ENCODE results near the gene AMDHD2. TPM values are rescaled to one million over a fixed set of nuclear protein-coding genes. Genes with fewer than 3 reads are reported as not detected.

Gene AMDHD2
- total RNA-seq, 1 donor from 2014 or later = 11.7 TPM

DNA sequence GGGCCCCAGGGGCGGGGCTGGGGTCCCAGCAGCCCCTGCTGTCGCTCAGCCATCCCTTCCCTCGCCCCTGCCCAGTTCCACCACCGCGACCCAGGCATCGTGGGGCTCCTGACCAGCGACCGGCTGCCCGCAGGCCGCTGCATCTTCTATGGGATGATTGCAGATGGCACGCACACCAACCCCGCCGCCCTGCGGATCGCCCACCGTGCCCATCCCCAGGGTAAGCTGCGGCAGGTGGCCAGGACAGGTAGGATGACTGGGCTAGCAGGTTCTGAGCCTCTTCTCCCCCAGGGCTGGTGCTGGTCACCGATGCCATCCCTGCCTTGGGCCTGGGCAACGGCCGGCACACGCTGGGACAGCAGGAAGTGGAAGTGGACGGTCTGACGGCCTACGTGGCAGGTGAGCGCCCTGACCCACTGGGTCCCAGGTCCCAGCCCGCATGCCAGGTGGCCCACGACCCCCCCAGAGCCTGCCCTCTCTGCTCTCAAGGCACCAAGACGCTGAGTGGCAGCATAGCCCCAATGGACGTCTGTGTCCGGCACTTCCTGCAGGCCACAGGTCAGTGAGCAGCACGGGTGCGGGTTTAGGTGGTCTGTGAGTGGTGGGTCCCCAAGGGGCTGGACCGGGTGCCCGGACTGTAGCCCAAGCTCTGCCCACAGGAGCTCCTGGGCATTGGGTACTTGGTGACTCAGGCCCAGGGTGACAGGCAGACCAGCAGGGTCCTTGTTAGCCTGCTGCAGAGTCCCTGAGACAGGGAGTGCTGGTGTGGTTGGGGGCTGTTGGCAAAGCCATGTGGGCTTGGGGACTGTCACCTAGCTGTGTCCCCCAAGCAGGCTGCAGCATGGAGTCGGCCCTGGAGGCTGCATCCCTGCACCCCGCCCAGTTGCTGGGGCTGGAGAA is 8.2 kb downstream of the AMDHD2 start:
- Mint-ChIP-seq H3K9me3 (no peaks in the 10 kb centered on the region), H3K4me1 (peaks cover 8% of the 10 kb centered on the region), H3K27ac (no peak overlapping the region), H3K4me3 (no peak overlapping the region), H3K27me3 (ENCODE audit: insufficient read depth, low read depth) (peaks cover 10% of the 10 kb centered on the region), H3K36me3 (no peaks in the 10 kb centered on the region)
- H3K9me3 ChIP-seq (ENCODE audit: low read depth) = no peaks in the 10 kb centered on the region
- H3F3A ChIP-seq (ENCODE audit: low read depth) = peaks cover 11% of the 10 kb centered on the region
- no peaks in the 10 kb centered on the region for H3K36me3 ChIP-seq
- H2AFZ ChIP-seq (replicated peaks) = no peak overlapping the region
- H3K79me2 ChIP-seq (ENCODE audit: low read depth) = no peaks in the 10 kb centered on the region
- peaks cover 7% of the 10 kb centered on the region for H3K27me3 ChIP-seq
- no peak overlapping the region for H3K4me3 ChIP-seq
- H3K27ac ChIP-seq = no peak overlapping the region
- H3K4me2 ChIP-seq = no peak overlapping the region
- no peaks in the 10 kb centered on the region for H3K4me1 ChIP-seq
- no peaks in the 10 kb centered on the region for H4K20me1 ChIP-seq (ENCODE audit: low read depth)
- no peak overlapping the region for H3K9ac ChIP-seq
- no peak for DNase-seq (ENCODE audit: low spot score)
- TF ChIP-seq EZH2phosphoT487 (IDR thresholded peaks at IDR 0.05) (no peak), EZH2 (IDR thresholded peaks at IDR 0.05) (no peak)
- TF ChIP-seq, protein P1, sequence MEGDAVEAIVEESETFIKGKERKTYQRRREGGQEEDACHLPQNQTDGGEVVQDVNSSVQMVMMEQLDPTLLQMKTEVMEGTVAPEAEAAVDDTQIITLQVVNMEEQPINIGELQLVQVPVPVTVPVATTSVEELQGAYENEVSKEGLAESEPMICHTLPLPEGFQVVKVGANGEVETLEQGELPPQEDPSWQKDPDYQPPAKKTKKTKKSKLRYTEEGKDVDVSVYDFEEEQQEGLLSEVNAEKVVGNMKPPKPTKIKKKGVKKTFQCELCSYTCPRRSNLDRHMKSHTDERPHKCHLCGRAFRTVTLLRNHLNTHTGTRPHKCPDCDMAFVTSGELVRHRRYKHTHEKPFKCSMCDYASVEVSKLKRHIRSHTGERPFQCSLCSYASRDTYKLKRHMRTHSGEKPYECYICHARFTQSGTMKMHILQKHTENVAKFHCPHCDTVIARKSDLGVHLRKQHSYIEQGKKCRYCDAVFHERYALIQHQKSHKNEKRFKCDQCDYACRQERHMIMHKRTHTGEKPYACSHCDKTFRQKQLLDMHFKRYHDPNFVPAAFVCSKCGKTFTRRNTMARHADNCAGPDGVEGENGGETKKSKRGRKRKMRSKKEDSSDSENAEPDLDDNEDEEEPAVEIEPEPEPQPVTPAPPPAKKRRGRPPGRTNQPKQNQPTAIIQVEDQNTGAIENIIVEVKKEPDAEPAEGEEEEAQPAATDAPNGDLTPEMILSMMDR (IDR thresholded peaks at IDR 0.05) = no peak

DNA sequence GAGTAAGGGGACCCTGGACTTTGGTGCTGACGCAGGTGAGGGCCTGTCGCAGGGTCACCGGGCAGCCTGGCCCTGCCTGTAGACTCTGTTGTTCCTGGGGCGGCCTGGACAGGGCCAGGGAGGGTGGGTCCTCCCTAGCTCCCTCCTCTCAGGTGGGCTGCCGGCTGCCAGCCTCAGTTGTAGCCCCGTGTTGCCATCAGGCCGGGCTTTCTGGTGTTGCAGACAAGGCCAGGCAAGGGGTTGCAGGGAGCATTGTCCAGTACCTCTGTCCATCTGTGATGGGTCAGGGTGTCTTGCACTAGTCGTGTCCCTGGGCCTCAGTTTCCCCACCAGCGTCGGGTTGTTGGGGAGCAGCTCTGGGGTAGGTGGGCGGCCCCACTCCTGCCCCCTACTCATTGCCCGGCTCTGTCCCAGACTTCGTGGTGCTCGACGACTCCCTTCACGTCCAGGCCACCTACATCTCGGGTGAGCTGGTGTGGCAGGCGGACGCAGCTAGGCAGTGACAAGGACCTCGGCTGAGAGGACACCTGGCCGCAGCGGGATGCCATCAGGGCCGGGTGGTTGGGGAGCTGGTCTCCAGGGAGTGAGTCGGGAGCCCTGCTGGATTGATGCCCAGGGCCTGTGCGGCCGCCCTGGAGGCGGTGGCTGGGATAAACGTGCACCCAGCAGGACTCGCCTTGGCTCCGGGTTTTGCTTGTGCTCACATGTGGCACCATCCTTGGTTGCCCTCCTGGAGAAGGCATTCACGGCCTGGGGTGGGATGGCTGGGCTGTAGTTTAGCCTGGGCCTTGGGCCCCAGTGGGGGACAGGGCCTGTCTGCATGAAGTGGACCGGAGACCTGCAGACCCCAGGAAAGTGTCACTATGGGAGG is 9.1 kb downstream of the AMDHD2 start:
- Mint-ChIP-seq H3K27ac (no peak overlapping the region), H3K36me3 (no peaks in the 10 kb centered on the region), H3K27me3 (ENCODE audit: insufficient read depth, low read depth) (peaks cover 17% of the 10 kb centered on the region), H3K9me3 (no peaks in the 10 kb centered on the region), H3K4me1 (peaks cover 13% of the 10 kb centered on the region), H3K4me3 (peak overlapping the region; percentile 35)
- Histone ChIP-seq H3K9ac (no peak overlapping the region), H3K4me2 (no peak overlapping the region), H3K36me3 (no peaks in the 10 kb centered on the region), H4K20me1 (ENCODE audit: low read depth) (no peaks in the 10 kb centered on the region), H3K9me3 (ENCODE audit: low read depth) (no peaks in the 10 kb centered on the region), H3K4me3 (no peak overlapping the region), H2AFZ (replicated peaks) (no peak overlapping the region), H3F3A (ENCODE audit: low read depth) (peaks cover 11% of the 10 kb centered on the region), H3K79me2 (ENCODE audit: low read depth) (no peaks in the 10 kb centered on the region), H3K27ac (no peak overlapping the region), H3K4me1 (no peaks in the 10 kb centered on the region), H3K27me3 (peaks cover 13% of the 10 kb centered on the region)
- no peak for DNase-seq (ENCODE audit: low spot score)
- no peak for TF ChIP-seq EZH2phosphoT487 (IDR thresholded peaks at IDR 0.05)
- TF ChIP-seq, protein P1 (IDR thresholded peaks at IDR 0.05) = no peak
- no peak for TF ChIP-seq EZH2 (IDR thresholded peaks at IDR 0.05)

DNA sequence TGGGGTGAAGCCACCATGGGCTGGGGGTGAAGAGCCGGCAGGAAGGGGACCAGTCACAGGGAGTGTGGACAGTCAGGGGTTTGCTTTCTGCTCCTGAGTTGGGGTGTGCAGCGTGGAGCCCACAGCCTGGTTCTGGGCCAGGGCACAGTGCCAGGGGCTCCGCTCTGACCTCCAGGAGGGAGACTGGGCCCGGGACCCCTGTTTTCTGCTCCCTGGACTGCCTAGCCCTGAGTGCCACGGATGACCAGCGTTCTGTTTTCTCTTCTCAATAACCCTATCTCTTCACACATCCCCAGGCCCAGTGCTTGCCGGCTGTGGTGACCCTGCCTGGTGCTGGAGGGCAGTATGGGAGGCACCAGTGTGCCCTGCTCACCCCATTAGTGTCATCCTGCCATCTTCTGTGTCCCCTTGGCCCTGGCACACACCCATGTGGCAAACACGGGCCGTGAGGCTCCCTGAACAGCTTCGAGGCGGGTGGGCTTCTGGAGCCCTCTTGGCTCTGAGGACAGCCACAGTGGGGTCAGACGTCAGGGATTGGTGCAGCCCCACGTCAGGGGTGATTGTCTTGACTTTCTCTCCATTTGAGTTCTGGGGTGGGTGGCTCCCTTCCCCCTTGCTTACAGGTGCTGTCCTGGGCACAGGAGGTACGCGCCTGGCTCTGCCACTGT is 9.9 kb downstream of the AMDHD2 start:
- Mint-ChIP-seq H3K9me3 (no peaks in the 10 kb centered on the region), H3K4me3 (peak overlapping the region; percentile 67), H3K36me3 (no peaks in the 10 kb centered on the region), H3K27me3 (ENCODE audit: insufficient read depth, low read depth) (peaks cover 18% of the 10 kb centered on the region), H3K4me1 (peaks cover 13% of the 10 kb centered on the region), H3K27ac (no peak overlapping the region)
- Histone ChIP-seq H3K9ac (no peak overlapping the region), H3K4me2 (no peak overlapping the region), H3K9me3 (ENCODE audit: low read depth) (no peaks in the 10 kb centered on the region), H4K20me1 (ENCODE audit: low read depth) (no peaks in the 10 kb centered on the region), H3K27me3 (peaks cover 13% of the 10 kb centered on the region), H3K79me2 (ENCODE audit: low read depth) (no peaks in the 10 kb centered on the region), H3K36me3 (no peaks in the 10 kb centered on the region), H3K4me3 (no peak overlapping the region), H3F3A (ENCODE audit: low read depth) (peaks cover 11% of the 10 kb centered on the region), H3K4me1 (no peaks in the 10 kb centered on the region), H3K27ac (no peak overlapping the region), H2AFZ (replicated peaks) (no peak overlapping the region)
- no peak for DNase-seq (ENCODE audit: low spot score)
- no peak for TF ChIP-seq EZH2phosphoT487 (IDR thresholded peaks at IDR 0.05)
- TF ChIP-seq, protein P1 (IDR thresholded peaks at IDR 0.05) = no peak
- TF ChIP-seq EZH2 (IDR thresholded peaks at IDR 0.05) = no peak
